OCI-LY3 (cell line): ENCODE data around the gene TUBA4B.

Source experiments
- CTCF ChIP-seq: fragments of 200-600, 300-600 bp; sonication (generic); IDR thresholded peaks from 2 replicates; pipeline ENCODE4 v1.5.1; 2014; ENCODE audit warnings: antibody characterized with exemption, low read length, low read depth
- EZH2phosphoT487 ChIP-seq: fragments of 200-600 bp; shearing (Covaris generic); IDR thresholded peaks from 2 replicates; pipeline ENCODE4 v1.6.1; 2018; ENCODE audit warnings: antibody characterized with exemption, mixed run types, low read depth

- TF ChIP-seq CTCF = no peak
- no peak for TF ChIP-seq EZH2phosphoT487
Measured at GRCh38 chr2:219273937-219274336, 20.9 kb downstream of the TUBA4B start.
